K562 treated with DMSO at 1 percent for 24 hours (cell line): ENCODE results near the gene DHRS2. TPM values are rescaled to one million over a fixed set of nuclear protein-coding genes. Genes with fewer than 3 reads are reported as not detected.

Source experiments
- total RNA-seq: library from RNA; unstranded; fragments of 300-600 nt; gene quantifications from 2 replicates; pipeline ENCODE4 v1.2.3, GENCODE V29; 2022; ENCODE audit warnings: low read depth; ENCODE audit not compliant: insufficient read depth

Gene DHRS2
- total RNA-seq = 198 and 223 TPM in 2 replicates

DNA sequence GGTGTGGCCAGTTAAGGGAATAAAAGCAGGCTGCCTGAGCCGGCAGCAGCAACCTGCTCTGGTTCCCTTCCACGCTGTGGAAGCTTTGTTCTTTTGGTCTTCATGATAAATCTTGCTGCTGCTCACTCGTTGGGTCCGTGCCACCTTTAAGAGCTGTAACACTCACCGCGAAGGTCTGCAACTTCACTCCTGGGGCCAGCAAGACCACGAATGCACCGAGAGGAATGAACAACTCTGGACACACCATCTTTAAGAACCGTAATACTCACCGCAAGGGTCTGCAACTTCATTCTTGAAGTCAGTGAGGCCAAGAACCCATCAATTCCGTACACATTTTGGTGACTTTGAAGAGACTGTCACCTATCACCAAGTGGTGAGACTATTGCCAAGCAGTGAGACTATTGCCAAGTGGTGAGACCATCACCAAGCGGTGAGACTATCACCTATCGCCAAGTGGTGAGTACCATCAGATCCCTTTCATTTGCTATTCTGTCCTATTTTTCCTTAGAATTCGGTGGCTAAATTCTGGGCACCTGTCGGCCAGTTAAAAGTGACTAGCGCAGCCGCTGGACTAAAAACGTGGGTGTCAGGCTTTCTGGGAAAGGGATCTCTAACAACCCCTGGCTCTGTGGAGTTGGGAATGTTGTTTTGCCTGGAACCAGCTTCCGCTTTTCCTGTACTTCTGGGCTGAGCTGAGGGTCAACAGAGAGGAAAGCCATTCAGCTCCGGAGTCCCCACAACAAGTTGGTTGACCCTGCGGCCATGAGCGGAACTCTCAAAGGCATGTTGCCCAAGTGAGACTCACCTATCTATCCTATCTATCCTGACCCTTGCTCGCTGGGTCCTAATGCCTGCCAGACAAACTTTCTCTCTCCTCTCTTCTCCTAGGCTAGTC is at the start of gene DHRS2:
TSS of gene DHRS2 (plus strand) at position 48 of the 895 bp plus-strand sequence. CDS start 2,501 bp downstream, outside the sequence.

Other genes with a start within 250 kb of the DHRS2 start
- gene MYH6, start 228.1 kb upstream of the DHRS2 start, total RNA-seq = not detected in 2 replicates
- not detected in 2 replicates for gene MYH7, start 200.7 kb upstream of the DHRS2 start, total RNA-seq
- gene NGDN, start 166.7 kb upstream of the DHRS2 start, total RNA-seq = 31.3 and 32.8 TPM in 2 replicates
- gene ZFHX2, start 84.6 kb upstream of the DHRS2 start, total RNA-seq = 0.14 and 0.25 TPM in 2 replicates
- gene THTPA, start 80.1 kb upstream of the DHRS2 start, total RNA-seq = 5.7 and 7.4 TPM in 2 replicates
- gene AP1G2, start 68.6 kb upstream of the DHRS2 start, total RNA-seq = 45.8 and 58.3 TPM in 2 replicates
- 0.45 TPM in 2 replicates for gene JPH4, start 57.6 kb upstream of the DHRS2 start, total RNA-seq